ENCODE data around the gene B3GNT4. TPM values are rescaled to one million over a fixed set of nuclear protein-coding genes. Genes with fewer than 3 reads are reported as not detected.
"Not testable (repeated sequence)": the region's sequence is repeated elsewhere in the genome, so short reads cannot be mapped to it uniquely, and the experiment has no call there.

Gene B3GNT4
- total and polyA plus RNA-seq, 10 donors, result 0.42 to 0.54 (median 0.49) TPM; not detected in 7

- no peak for DNase-seq
- Histone ChIP-seq H3K4me3 (no peak overlapping the region), H3K4me1 (no peaks in the 10 kb centered on the region), H3K27ac (no peak overlapping the region), H3K27me3 (replicated peaks in 1 of 7) (peaks cover 0 to 8% (median 0%) of the 10 kb centered on the region in 7 donors), H3K9me3 (no peaks in the 10 kb centered on the region), H3K36me3 (no peaks in the 10 kb centered on the region)
- intact Hi-C loops (cut with DNase I; ENCODE audit: low total_unique reads), result no loop called here
- TF ChIP-seq POLR2AphosphoS5 (IDR thresholded peaks at IDR 0.05) (no peak), CTCF (IDR thresholded peaks at IDR 0.05 in 8 of 11, conservative IDR thresholded peaks at IDR 0.05 in 3 of 11) (no peak), POLR2A (IDR thresholded peaks at IDR 0.05) (no peak)
- 70 to 83% (median 80%) methylated on average over 16 to 17 of the region's 17 CpGs for WGBS, 5 donors
These were observed 31.1 kb upstream of the B3GNT4 start for GRCh38 chr12:122172262-122172939.

- Histone ChIP-seq H3K27ac (no peak within 1 kb of the TSS), H3K36me3 (no peaks in the 10 kb centered on the region), H3K4me1 (no peaks in the 10 kb centered on the region), H3K4me3 (no peak within 1 kb of the TSS), H3K27me3 (replicated peaks in 1 of 7) (peaks cover 0 to 8% (median 0%) of the 10 kb centered on the region in 7 donors), H3K9me3 (no peaks in the 10 kb centered on the region)
- DNase-seq, result no peak
- intact Hi-C loops (cut with DNase I; ENCODE audit: low total_unique reads), result no loop called here
- no peak for TF ChIP-seq CTCF (IDR thresholded peaks at IDR 0.05 in 8 of 11, conservative IDR thresholded peaks at IDR 0.05 in 3 of 11)
- TF ChIP-seq POLR2AphosphoS5 (IDR thresholded peaks at IDR 0.05), result no peak
- no peak for TF ChIP-seq POLR2A (IDR thresholded peaks at IDR 0.05)
- 72 to 90% (median 86%) methylated on average over 16 to 17 of the region's 17 CpGs for WGBS, 5 donors
These were observed 29.2 kb upstream of the B3GNT4 start, which contains the start of gene IL31 for GRCh38 chr12:122174155-122174845. Gene IL31, minus strand, starts transcription at chr12:122174221. Its CDS starts 49 bp downstream, at chr12:122174172.

- DNase-seq; H3K4me1 ChIP-seq; H3K36me3 ChIP-seq; H3K9me3 ChIP-seq; intact Hi-C loops (cut with DNase I; ENCODE audit: low total_unique reads); H3K27ac ChIP-seq; H3K4me3 ChIP-seq; H3K27me3 ChIP-seq (replicated peaks in 1 of 7): not testable (repeated sequence)
- WGBS, 5 donors, result 87 to 95% (median 89%) methylated on average over 4 of the region's 4 CpGs
These were observed 27.0 kb upstream of the B3GNT4 start for GRCh38 chr12:122176473-122176872.

GRCh38 chr12:122182887-122183587 lies 20.5 kb upstream of the B3GNT4 start, which contains the start of gene LRRC43:
Gene LRRC43, plus strand, starts transcription at chr12:122183123. Its CDS starts 22 bp downstream, at chr12:122183145.
- Histone ChIP-seq H3K9me3 (no peaks in the 10 kb centered on the region), H3K27me3 (replicated peaks in 1 of 7) (peaks cover 0 to 21% (median 7%) of the 10 kb centered on the region in 7 donors), H3K4me1 (peaks cover 6 to 30% (median 23%) of the 10 kb centered on the region in 6 donors), H3K36me3 (no peaks in the 10 kb centered on the region), H3K4me3 (peak within 1 kb of the TSS; percentile 42 to 72 (median 50)), H3K27ac (peak within 1 kb of the TSS in 4 of 8 donors; percentile 11 to 55 (median 26))
- peak; percentile 90 for DNase-seq
- 0 to 11% (median 2%) methylated on average over 15 to 63 of the region's 63 CpGs for WGBS, 5 donors
- intact Hi-C loops (cut with DNase I; ENCODE audit: low total_unique reads), result no loop called here
- no peak for TF ChIP-seq CTCF (IDR thresholded peaks at IDR 0.05 in 8 of 11, conservative IDR thresholded peaks at IDR 0.05 in 3 of 11)
- TF ChIP-seq POLR2AphosphoS5 (IDR thresholded peaks at IDR 0.05), result peak in 2 of 3 donors; percentile 39 to 68
- TF ChIP-seq POLR2A (IDR thresholded peaks at IDR 0.05), result no peak
